WERI-Rb-1 (cell line): ENCODE results near the gene TMEM129.

Source experiments
- DNase-seq: peaks from one replicate; pipeline ENCODE4 v3.0.0-alpha.2; 2020
- H3K27ac ChIP-seq: fragments of 250-450 bp; sonication (Bioruptor Pico); 2 replicates; pipeline ENCODE4 v1.5.1; 2020; ENCODE audit warnings: mild to moderate bottlenecking, moderate library complexity
- H3K27me3 ChIP-seq: fragments of 250-450 bp; sonication (Bioruptor Pico); 2 replicates; pipeline ENCODE4 v1.5.1; 2021; ENCODE audit warnings: mild to moderate bottlenecking, low read depth, moderate library complexity; ENCODE audit not compliant: insufficient read depth, severe bottlenecking
- H3K36me3 ChIP-seq: fragments of 250-450 bp; sonication (Bioruptor Pico); 2 replicates; pipeline ENCODE4 v1.5.1; 2020; ENCODE audit warnings: mild to moderate bottlenecking, moderate library complexity
- H3K4me3 ChIP-seq: 2 replicates; pipeline ENCODE4 v1.5.1; 2011; ENCODE audit warnings: low read depth, mild to moderate bottlenecking, control low read depth, low read length
- H3K9me3 ChIP-seq: fragments of 250-450 bp; sonication (Bioruptor Pico); 2 replicates; pipeline ENCODE4 v1.5.1; 2021; ENCODE audit warnings: mild to moderate bottlenecking, moderate library complexity; ENCODE audit not compliant: severe bottlenecking
- TF ChIP-seq, protein P1 (sequence below): IDR thresholded peaks from 2 replicates; pipeline ENCODE4 v1.5.1; 2011; ENCODE audit warnings: low read depth, mild to moderate bottlenecking, control low read depth, inconsistent platforms, low read length

The TMEM129 gene

GRCh38 chr4:1735215-1735614 lies 14.1 kb upstream of the TMEM129 start:
- Histone ChIP-seq H3K36me3 (peaks cover 94% of the 10 kb centered on the region), H3K4me3 (no peak overlapping the region), H3K27ac (no peak overlapping the region), H3K27me3 (no peaks in the 10 kb centered on the region), H3K9me3 (peaks cover 23% of the 10 kb centered on the region)
- TF ChIP-seq, protein P1, sequence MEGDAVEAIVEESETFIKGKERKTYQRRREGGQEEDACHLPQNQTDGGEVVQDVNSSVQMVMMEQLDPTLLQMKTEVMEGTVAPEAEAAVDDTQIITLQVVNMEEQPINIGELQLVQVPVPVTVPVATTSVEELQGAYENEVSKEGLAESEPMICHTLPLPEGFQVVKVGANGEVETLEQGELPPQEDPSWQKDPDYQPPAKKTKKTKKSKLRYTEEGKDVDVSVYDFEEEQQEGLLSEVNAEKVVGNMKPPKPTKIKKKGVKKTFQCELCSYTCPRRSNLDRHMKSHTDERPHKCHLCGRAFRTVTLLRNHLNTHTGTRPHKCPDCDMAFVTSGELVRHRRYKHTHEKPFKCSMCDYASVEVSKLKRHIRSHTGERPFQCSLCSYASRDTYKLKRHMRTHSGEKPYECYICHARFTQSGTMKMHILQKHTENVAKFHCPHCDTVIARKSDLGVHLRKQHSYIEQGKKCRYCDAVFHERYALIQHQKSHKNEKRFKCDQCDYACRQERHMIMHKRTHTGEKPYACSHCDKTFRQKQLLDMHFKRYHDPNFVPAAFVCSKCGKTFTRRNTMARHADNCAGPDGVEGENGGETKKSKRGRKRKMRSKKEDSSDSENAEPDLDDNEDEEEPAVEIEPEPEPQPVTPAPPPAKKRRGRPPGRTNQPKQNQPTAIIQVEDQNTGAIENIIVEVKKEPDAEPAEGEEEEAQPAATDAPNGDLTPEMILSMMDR, result no peak
- no peak for DNase-seq

GRCh38 chr4:1732911-1733310 lies 11.8 kb upstream of the TMEM129 start:
- no peak for DNase-seq
- Histone ChIP-seq H3K4me3 (no peak overlapping the region), H3K27ac (no peak overlapping the region), H3K27me3 (no peaks in the 10 kb centered on the region), H3K9me3 (peaks cover 14% of the 10 kb centered on the region), H3K36me3 (peaks cover 97% of the 10 kb centered on the region)
- TF ChIP-seq, protein P1, result no peak

DNA sequence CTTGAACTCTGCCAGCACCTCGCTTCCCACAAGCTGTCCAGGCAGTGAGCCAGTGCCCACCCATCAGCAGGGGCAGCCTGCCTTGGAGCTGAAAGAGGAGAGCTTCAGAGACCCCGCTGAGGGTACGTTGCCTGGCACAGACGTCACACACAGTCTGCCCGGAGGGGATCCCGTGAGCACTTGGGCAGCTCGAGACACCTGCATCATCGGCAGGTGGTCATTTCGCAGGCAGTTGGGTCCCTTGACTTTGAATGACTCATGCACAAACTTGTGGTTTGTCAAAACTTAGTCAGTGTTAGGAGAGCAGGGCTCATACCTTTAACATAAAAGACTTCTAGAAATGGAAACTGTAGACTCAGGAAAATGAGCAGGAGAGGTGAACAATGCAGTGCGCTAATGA lies 10.1 kb upstream of the TMEM129 start:
- TF ChIP-seq, protein P1, result no peak
- H3K27ac ChIP-seq, result no peak overlapping the region
- H3K4me3 ChIP-seq, result no peak overlapping the region

GRCh38 chr4:1730532-1731135 lies 9.5 kb upstream of the TMEM129 start:
- TF ChIP-seq, protein P1, result no peak
- H3K36me3 ChIP-seq, result peaks cover 97% of the 10 kb centered on the region
- no peak overlapping the region for H3K27ac ChIP-seq

More for the DNA sequence above, 10.1 kb upstream of the TMEM129 start:
- no peak for DNase-seq
- peaks cover 97% of the 10 kb centered on the region for H3K36me3 ChIP-seq
- peaks cover 4% of the 10 kb centered on the region for H3K9me3 ChIP-seq
- H3K27me3 ChIP-seq, result no peaks in the 10 kb centered on the region

GRCh38 chr4:1728061-1728980 lies 7.2 kb upstream of the TMEM129 start:
- Histone ChIP-seq H3K4me3 (no peak overlapping the region), H3K36me3 (peaks cover 97% of the 10 kb centered on the region), H3K27ac (no peak overlapping the region), H3K9me3 (no peaks in the 10 kb centered on the region), H3K27me3 (no peaks in the 10 kb centered on the region)
- DNase-seq, result no peak
- TF ChIP-seq, protein P1, result peak; percentile 10; the same call in 1 of the 2 replicates

More at GRCh38 chr4:1730532-1731135, 9.5 kb upstream of the TMEM129 start:
- H3K4me3 ChIP-seq, result no peak overlapping the region
- no peaks in the 10 kb centered on the region for H3K27me3 ChIP-seq
- DNase-seq, result no peak
- H3K9me3 ChIP-seq, result no peaks in the 10 kb centered on the region
